Right lobe of liver (tissue), 6 donors: ENCODE results near the gene MYO15B. TPM values are rescaled to one million over a fixed set of nuclear protein-coding genes. Genes with fewer than 3 reads are reported as not detected.

Experiments
- ATAC-seq, 4 donors: fragments of 200-7000 bp; cut with Tn5 transposase; one replicate each; pipeline ENCODE4 v1.9.1; 2020; ENCODE audit warnings: mild to moderate bottlenecking in 4 of 4, moderate library complexity in 4 of 4
- DNase-seq, 3 donors: peaks; one replicate each; pipeline ENCODE4 v3.0.0-alpha.2; 2020
- H3K27ac ChIP-seq, 3 donors: fragments of 200-600 bp; one replicate each; pipeline ENCODE4 v1.8.0; 2022
- H3K27me3 ChIP-seq, 2 donors: fragments of 200-600 bp; one replicate each; pipeline ENCODE4 v1.8.0; 2022
- H3K36me3 ChIP-seq, 4 donors: fragments of 200-600 bp; sonication (generic) in 1 of 4; one replicate each; pipeline versions ENCODE4 v1.5.1 to v1.8.0; 2017 to 2022; ENCODE audit warnings: control low read depth in 1 of 4
- H3K4me1 ChIP-seq, 4 donors: fragments of 200-600 bp; sonication (generic) in 1 of 4; one replicate each; pipeline versions ENCODE4 v1.5.1 to v1.8.0; 2017 to 2022; ENCODE audit warnings: control low read depth in 1 of 4
- H3K4me3 ChIP-seq, 3 donors: fragments of 200-600 bp; one replicate each; pipeline ENCODE4 v1.8.0; 2022
- H3K9me3 ChIP-seq, 4 donors: fragments of 200-600 bp; sonication (generic) in 1 of 4; one replicate each; pipeline versions ENCODE4 v1.5.1 to v1.8.0; 2017 to 2022; ENCODE audit warnings: control low read depth in 1 of 4
- POLR2A ChIP-seq: fragments of 450-650 bp; IDR thresholded peaks from one replicate; pipeline ENCODE4 v1.6.1; 2017; ENCODE audit warnings: antibody characterized with exemption, mild to moderate bottlenecking
- WGBS: methylation state at CpG from one replicate; pipeline ENCODE4 v1.1.6; 2018; ENCODE audit warnings: low coverage, low lambda C conversion rate; ENCODE audit not compliant: insufficient coverage; ENCODE audit errors: missing lambda C conversion rate; 5-methylcytosine and 5-hydroxymethylcytosine counted together
- intact Hi-C, 2 donors: fragments of 100-400 bp; cut with DNase I; formaldehyde crosslinking; loops; one replicate each; pipeline versions ENCODE4 v1.11.2 to v1.14.1; 2022
- total RNA-seq, 6 experiments: library from RNA; depleted of rRNA in 2 of 6; stranded (reverse); fragments of >200 nt in 2 of 6; fragmentation: NEBNext Ultra II Directional in 3 of 6; extraction: Animal tissue kit (Norgen Biotek cat#: 25700) in 3 of 6; gene quantifications; one replicate each; pipeline versions ENCODE4 v1.1.0 to v1.2.4, GENCODE V29; 2016 to 2023
- TF ChIP-seq, protein P1 (sequence below), 4 donors: fragments of 200-600 bp in 3 of 4; fragments of 450-650 bp in 1 of 4; IDR thresholded peaks; one replicate each; pipeline versions ENCODE4 v1.5.1 to v1.8.0; 2016 to 2022; ENCODE audit warnings: antibody characterized with exemption in 4 of 4, mild to moderate bottlenecking in 2 of 4
- donor health status: DM: no; HTN: yes; CAD: no.
- donor health status: DM: no; HTN: no; CAD: no.
- donor health status: DM: no; HTN: no; CAD: no.
- donor health status: DM: no; HTN: yes; CAD: no.
- donor health status: DM: no; HTN: yes; CAD: no.

The MYO15B gene
- total RNA-seq, 6 experiments from 2014 or later = 26.4 to 104 (median 52.9) TPM

DNA sequence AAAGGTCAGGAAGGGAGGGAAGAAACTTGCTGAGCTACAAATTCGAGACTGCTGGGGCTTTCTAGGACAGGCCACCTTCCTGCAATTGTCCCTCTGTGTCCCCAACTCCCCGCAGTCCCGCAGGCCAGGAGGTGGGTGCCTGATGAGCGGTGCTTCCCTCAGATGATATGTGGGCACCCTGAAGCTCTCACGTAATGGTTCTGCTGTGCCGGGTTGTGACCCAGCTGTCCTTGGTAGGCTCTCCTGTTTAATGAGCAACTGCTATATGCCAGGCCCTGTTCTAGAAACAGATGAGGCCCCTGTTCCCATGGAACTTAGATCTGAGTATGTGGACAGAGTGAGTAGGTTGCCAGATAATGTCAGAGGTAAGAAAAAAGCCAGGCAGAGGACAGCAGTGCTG lies 22.0 kb upstream of the MYO15B start:
- DNase-seq (no peak), ATAC-seq (no peak)
- H3K27ac ChIP-seq = no peak overlapping the region
- no peaks in the 10 kb centered on the region for H3K9me3 ChIP-seq
- H3K36me3 ChIP-seq = peaks cover 0 to 46% (median 22%) of the 10 kb centered on the region in 4 donors
- H3K4me1 ChIP-seq = peaks cover 0 to 19% (median 6%) of the 10 kb centered on the region in 4 donors
- 61% methylated on average over 3 of the region's 6 CpGs for WGBS
- H3K27me3 ChIP-seq = no peaks in the 10 kb centered on the region
- TF ChIP-seq, protein P1, sequence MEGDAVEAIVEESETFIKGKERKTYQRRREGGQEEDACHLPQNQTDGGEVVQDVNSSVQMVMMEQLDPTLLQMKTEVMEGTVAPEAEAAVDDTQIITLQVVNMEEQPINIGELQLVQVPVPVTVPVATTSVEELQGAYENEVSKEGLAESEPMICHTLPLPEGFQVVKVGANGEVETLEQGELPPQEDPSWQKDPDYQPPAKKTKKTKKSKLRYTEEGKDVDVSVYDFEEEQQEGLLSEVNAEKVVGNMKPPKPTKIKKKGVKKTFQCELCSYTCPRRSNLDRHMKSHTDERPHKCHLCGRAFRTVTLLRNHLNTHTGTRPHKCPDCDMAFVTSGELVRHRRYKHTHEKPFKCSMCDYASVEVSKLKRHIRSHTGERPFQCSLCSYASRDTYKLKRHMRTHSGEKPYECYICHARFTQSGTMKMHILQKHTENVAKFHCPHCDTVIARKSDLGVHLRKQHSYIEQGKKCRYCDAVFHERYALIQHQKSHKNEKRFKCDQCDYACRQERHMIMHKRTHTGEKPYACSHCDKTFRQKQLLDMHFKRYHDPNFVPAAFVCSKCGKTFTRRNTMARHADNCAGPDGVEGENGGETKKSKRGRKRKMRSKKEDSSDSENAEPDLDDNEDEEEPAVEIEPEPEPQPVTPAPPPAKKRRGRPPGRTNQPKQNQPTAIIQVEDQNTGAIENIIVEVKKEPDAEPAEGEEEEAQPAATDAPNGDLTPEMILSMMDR (IDR thresholded peaks at IDR 0.05) = no peak
- no peak for TF ChIP-seq POLR2A
- intact Hi-C loops = no loop called here
- H3K4me3 ChIP-seq = no peak overlapping the region

DNA sequence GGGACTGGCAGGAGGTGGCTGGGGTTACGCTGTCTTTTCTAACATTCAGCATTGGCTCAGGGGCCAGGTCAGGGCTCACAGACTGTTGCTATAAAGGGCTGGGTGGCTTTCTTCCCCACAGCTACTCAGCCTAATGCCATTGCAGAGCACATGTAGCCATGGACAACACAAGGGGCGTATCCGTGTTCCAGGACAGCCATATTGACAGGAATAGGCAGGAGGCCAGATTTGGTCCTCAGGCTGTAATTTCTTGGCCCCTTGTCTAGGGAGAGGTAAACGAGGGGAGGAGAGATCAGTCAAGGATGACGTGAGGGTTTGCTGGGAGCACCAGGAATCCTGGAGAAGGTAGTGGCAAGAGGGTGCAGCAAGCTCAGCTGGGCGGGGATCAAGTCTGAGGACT lies 21.2 kb upstream of the MYO15B start:
- Histone ChIP-seq H3K27ac (no peak overlapping the region), H3K4me3 (no peak overlapping the region), H3K4me1 (peaks cover 0 to 12% (median 3%) of the 10 kb centered on the region in 4 donors), H3K9me3 (no peaks in the 10 kb centered on the region), H3K27me3 (no peaks in the 10 kb centered on the region), H3K36me3 (peaks cover 0 to 53% (median 24%) of the 10 kb centered on the region in 4 donors)
- TF ChIP-seq, protein P1 (IDR thresholded peaks at IDR 0.05) = no peak
- TF ChIP-seq POLR2A = no peak
- intact Hi-C loops = no loop called here
- 100% methylated on average over 3 of the region's 6 CpGs for WGBS
- no peak for DNase-seq
- no peak for ATAC-seq

DNA sequence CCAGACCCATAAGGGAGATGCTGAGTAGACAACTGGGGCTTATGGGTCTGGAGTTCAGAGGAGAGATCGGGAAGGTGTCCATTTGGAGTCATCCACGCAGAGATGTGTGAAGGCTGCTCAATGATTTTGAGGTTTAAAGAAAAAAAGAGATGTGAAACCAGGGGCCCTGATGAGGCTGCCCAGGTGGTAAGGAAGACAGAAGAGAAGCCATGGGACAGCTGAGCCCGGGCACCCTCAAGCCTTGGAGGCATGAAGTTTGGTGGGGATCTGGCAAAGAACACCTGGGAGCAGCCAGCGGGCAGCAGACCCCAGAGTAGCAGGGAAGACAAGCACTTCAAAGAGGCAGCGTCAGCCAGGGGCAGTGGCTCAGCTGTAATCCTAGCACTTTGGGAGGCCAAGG lies 20.8 kb upstream of the MYO15B start:
- Histone ChIP-seq H3K4me1 (peaks cover 0 to 8% (median 2%) of the 10 kb centered on the region in 4 donors), H3K36me3 (peaks cover 0 to 57% (median 24%) of the 10 kb centered on the region in 4 donors), H3K27ac (no peak overlapping the region), H3K9me3 (no peaks in the 10 kb centered on the region), H3K4me3 (no peak overlapping the region), H3K27me3 (no peaks in the 10 kb centered on the region)
- ATAC-seq (no peak), DNase-seq (no peak)
- intact Hi-C loops = no loop called here
- 81% methylated on average over 3 of the region's 5 CpGs for WGBS
- no peak for TF ChIP-seq POLR2A
- TF ChIP-seq, protein P1 (IDR thresholded peaks at IDR 0.05) = no peak

DNA sequence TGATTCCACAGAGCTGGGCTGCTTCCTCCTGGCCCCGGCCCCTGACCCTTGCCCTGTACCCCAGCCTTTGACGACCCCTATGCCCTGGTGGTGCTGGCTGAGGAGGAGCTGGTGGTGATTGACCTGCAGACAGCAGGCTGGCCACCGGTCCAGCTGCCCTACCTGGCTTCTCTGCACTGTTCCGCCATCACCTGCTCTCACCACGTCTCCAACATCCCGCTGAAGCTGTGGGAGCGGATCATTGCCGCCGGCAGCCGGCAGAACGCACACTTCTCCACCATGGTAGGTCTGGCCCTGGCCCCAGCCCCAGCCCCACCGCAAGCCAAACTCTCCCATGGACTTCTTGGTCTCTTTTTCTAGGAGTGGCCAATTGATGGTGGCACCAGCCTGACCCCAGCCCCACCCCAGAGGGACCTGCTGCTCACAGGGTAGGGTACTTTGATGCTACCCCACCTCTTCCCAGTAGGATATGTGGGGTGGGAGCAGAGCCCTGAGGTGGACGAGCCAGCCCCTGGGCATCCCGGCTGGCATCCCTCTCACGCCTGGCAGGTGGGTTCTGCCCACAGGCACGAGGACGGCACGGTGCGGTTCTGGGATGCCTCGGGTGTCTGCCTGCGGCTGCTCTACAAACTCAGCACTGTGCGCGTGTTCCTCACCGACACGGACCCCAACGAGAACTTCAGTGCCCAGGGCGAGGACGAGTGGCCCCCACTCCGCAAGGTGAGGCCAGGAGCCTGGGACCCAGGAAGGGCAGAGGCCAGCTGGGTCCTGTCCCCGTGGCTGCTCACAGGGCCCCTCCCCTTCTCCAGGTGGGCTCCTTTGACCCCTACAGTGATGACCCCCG lies 19.0 kb upstream of the MYO15B start:
- H3K4me1 ChIP-seq = no peaks in the 10 kb centered on the region
- intact Hi-C loops = no loop called here
- 96% methylated on average over 10 of the region's 31 CpGs for WGBS
- H3K9me3 ChIP-seq = no peaks in the 10 kb centered on the region
- ATAC-seq (no peak), DNase-seq (peak in 1 of 3 donors; percentile 23)
- no peak overlapping the region for H3K4me3 ChIP-seq
- no peak for TF ChIP-seq POLR2A
- TF ChIP-seq, protein P1 (IDR thresholded peaks at IDR 0.05) = no peak
- H3K27ac ChIP-seq = no peak overlapping the region
- no peaks in the 10 kb centered on the region for H3K27me3 ChIP-seq
- H3K36me3 ChIP-seq = peaks cover 0 to 54% (median 23%) of the 10 kb centered on the region in 4 donors
